ENCODE measurements around the gene EPHA1.

DNA sequence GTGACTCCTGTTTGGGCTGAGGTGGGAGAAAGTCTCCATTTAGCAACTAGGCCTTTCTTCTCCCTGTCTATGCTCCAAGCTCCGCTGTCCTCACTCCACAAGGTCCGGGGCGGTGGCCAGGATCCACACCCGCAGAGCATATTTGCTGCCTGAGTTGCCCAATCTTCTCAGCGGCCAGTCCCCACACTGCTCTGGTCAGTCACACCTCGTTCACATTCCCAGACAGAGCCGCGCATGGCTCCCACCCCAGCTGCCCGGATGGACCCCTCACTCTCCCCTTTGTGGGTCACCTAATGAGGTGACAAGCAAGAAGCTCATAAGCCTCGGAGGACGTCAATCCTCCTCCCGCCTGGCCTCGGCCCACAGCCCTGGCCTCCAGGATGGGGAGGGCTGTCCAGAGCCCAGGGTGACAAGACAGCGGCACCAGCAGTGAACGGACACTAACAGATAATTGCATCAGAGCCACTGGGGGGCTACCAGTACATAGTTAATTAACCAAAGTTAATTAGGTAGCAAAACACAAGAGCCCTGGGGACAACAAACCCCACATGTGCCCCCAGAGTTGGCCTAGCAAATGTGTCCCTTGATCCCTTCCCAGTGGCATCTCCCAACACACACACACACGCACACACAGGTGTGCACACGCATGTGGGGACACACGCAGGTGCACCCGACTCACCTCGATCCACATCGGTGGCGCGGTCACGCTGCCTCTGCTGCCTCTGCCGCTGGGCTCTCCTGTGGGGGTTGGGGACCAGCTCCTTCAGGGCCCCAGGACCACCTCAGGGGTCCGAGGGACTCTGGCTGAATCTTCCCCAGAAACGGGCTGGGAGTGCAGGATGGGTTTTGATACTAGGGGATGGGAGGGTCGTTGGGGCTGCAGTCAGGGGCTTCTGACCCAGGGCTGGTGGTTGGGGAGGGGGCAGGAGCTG is 11.8 kb downstream of the EPHA1 start:
- TF ChIP-seq, protein P1, sequence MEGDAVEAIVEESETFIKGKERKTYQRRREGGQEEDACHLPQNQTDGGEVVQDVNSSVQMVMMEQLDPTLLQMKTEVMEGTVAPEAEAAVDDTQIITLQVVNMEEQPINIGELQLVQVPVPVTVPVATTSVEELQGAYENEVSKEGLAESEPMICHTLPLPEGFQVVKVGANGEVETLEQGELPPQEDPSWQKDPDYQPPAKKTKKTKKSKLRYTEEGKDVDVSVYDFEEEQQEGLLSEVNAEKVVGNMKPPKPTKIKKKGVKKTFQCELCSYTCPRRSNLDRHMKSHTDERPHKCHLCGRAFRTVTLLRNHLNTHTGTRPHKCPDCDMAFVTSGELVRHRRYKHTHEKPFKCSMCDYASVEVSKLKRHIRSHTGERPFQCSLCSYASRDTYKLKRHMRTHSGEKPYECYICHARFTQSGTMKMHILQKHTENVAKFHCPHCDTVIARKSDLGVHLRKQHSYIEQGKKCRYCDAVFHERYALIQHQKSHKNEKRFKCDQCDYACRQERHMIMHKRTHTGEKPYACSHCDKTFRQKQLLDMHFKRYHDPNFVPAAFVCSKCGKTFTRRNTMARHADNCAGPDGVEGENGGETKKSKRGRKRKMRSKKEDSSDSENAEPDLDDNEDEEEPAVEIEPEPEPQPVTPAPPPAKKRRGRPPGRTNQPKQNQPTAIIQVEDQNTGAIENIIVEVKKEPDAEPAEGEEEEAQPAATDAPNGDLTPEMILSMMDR (IDR thresholded peaks at IDR 0.05): no peak
- TF ChIP-seq EZH2 (IDR thresholded peaks at IDR 0.05; ENCODE audit: borderline replicate concordance, insufficient read depth, low read depth, low read length, poor library complexity, severe bottlenecking): no peak
